DMS 273 (cell line): ENCODE data around the gene ZNF532.
"Not testable (repeated sequence)": the region's sequence is repeated elsewhere in the genome, so short reads cannot be mapped to it uniquely, and the experiment has no call there.

ENCODE experiments used
- DNase-seq: peaks from one replicate; lab custom pipeline; 2025; ENCODE audit not compliant: unreplicated experiment; lab: John Stamatoyannopoulos, UW

Gene ZNF532

DNA sequence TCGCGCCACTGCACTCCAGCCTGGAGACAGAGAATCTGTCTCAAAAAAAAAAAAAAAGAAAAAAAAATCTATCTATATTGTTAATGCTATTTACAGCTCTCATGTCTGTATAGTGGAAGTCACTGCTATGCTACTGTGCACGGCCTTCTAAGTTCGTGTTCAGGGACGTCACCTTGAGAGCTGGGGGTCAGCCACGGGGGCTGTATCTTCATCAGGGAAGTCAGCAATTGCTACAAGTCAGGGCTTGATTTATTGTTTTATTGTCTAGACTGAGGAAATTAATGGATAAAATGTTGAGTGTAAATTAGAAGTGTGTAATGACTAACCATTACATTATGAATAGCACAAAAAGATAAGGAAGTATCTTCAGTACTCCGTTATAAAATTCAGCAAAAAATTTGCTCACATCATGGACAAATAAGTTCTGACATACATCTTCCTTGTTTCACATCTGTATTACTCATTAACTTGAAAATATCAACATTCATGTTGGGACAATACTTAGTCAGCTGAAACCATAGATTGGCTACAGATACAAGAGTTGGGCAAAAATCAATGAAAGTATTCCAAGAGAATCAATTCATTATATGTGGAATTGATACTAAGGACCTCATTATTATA, 138.4 kb downstream of the ZNF532 start:
- no peak for DNase-seq

- peak; percentile 18 for DNase-seq
These were observed 140.6 kb downstream of the ZNF532 start for GRCh38 chr18:59005262-59005661.

DNA sequence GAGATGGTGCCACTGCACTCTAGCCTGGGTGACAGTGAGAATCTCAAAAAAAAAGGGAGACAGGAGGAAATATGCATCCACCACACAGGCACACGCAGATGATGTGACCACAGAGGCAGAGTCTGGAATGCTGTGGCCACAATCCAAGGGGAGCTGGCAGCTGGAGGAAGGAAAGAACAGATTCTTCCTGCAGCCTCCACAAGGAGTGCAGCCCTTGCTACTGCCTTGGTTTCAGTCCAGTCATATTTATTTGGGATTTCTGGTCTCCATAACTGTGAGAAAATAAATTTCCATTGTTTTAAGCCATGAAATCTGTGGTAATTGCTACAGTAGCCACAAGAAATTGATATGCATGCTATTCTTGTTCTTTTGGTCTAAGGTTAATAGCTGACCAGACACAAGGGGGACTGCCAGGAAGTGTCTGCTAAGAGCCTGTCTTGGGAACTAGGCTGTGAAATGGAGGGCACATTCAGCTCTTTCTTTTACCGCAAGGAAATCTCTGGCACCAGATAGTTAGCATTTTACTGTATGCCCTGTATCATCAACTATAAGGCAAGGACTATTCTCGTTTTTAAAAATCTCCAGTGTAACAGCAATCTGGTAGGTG, 141.9 kb downstream of the ZNF532 start:
- no peak for DNase-seq

DNA sequence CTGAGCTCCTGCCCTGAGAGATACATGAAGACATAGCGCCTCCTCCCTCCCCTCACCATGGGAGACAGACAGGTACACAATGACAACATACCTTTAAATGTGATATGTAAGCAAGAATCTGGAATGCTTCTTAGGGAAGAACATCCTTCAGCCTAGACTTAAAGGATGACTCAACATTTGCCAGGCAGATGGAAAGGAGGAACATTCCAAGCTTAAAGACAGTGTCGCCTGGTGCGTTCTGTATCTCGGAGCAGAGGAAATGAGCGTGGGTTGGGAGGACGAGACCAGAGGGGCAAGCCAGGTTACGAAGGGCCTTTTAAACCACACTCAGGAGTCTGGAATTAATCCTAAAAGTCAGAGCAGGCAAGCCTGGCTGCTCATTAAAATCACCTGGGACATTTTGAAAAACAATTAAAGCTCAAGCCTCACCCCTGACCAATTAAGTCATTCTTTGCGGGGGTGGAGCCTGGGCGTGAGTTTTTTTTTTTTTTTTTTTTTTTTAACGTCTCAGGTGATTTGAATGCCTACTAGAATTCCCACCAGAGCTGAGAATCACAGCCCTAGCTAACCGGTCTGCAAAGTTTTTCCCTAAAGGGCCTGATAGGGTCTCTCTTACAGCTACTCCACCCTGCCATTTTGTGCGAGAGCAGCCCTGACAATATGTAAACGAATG, 143.8 kb downstream of the ZNF532 start:
- no peak for DNase-seq

GRCh38 chr18:59009846-59010245, 145.2 kb downstream of the ZNF532 start:
- DNase-seq, result no peak

- no peak for DNase-seq
These were observed 146.6 kb downstream of the ZNF532 start for GRCh38 chr18:59011289-59011688.

GRCh38 chr18:59011786-59012185, 147.1 kb downstream of the ZNF532 start:
- DNase-seq, result no peak

GRCh38 chr18:59012815-59013705, 148.4 kb downstream of the ZNF532 start:
- DNase-seq, result no peak

DNA sequence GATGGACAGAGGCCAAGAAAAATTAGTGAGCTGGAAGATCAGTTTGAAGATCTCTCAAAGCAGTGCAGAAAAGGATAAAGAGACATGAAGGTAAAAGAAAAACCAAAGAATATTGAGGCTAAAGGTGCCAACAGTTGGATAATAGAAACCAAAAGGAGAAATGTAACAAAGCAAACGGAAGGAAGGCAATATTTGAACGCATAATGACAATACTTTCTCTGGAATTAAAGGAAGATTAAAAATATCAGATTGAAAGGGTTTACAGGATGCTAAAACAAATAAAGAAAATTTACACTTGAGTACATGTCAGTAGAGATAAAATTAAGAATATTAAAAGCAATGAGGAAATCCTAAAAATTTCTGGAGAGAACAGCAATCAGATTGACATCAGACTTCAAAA, 149.1 kb downstream of the ZNF532 start:
- DNase-seq, result no peak

- peak; percentile 18 for DNase-seq
These were observed 151.0 kb downstream of the ZNF532 start for GRCh38 chr18:59015531-59016152.

DNA sequence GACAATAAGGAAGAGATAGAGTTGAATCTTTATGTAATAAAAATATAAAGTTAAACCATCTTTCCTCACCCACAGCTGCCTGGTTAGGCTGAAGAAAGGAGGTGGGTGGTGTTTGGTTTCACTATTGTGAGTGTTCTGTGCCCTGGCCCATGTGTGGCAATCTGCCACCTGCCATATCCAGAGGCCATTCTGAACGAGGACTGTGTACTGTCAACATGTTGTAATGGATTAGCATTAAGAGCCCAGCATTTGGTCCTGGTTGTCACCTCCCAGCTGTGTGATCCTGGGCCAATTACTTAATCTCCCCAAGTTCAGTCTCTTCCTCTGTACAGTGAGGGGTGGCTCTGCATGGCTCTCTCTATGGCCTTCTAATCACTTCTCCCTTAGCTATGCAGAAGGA, 156.8 kb downstream of the ZNF532 start:
- DNase-seq, result peak; percentile 73

GRCh38 chr18:59022167-59022945, 157.7 kb downstream of the ZNF532 start:
- peak; percentile 89 for DNase-seq

GRCh38 chr18:59024829-59025228, 160.2 kb downstream of the ZNF532 start:
- no peak for DNase-seq

DNA sequence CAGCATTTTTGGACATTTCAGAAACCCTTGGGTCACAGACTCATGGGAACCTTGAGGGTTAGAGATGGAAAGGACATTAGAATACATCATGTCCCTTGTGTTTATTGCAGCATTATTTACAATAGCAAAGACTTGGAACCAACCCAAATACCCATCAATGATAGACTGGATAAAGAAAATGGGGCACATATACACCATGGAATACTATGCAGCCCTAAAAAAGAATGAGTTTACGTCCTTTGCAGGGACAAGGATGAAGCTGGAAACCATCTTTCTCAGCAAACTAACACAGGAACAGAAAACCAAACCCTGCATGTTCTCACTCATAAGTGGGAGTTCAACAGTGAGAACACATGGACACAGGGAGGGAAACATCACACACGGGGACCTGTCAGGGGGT, 160.9 kb downstream of the ZNF532 start:
- DNase-seq, result not testable (repeated sequence)

- DNase-seq, result no peak
These were observed 161.7 kb downstream of the ZNF532 start for GRCh38 chr18:59026364-59026763.

DNA sequence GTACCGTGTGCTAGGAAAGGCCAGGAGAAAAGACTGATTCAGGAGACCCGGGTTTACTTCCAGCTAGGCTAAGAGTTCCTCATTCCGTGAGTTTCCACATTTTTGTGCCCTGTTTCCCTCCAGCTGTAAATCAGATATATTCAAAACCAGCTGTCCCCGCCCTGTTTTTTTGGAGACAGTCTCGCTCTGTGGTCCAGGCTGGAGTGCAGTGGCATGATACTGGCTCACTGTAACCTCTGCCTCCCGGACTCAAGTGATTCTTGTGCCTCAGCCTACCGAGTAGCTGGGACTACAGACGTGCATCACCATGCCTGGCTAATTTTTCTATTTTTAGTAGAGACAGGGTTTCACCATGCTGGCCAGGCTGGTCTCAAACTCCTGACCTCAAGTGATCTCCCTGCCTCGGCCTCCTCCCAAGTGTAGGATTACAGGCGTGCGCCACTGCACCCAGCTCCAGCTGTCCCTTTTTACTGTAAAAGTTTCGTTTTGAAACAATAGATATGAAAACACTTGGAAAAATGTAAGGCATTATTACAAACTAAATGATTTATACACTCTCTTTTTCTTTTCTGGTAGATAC, 162.2 kb downstream of the ZNF532 start:
- no peak for DNase-seq

DNA sequence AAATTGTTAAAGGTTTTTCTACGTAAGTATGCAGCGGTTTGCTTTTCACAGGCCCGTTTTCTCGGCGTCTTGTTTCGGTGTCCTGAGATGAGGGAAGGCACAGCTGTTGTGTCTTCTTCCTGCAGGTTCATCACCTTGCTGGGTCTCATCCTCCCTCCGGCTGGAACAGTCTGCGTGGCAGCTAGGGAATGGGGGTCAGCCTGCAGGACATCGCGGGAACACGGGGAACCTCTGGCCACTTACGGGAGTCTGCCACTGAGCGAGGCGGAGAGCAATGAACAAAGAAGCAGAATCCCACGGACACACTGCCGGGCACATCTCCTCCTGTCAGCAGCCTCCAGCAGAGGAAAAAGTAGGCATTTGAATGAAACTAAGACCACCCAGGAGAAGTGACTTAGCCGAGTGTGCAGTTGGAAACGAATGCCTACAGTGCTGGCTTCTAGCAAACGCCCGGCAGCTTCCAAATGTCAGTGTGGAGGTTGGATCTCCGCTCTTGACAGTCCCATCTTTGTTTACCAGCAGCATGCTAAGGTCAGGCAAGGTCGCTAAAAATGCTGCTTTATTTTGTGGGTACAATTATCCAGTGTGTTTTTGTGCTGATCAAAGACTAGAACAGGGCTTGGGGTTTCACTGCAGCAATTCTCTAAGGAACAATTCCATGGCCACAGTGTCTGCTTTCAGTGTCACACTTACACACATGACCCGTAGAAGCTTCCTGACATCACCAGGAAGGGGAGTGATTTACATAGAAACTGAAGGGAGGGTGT, 165.2 kb downstream of the ZNF532 start:
- no peak for DNase-seq

DNA sequence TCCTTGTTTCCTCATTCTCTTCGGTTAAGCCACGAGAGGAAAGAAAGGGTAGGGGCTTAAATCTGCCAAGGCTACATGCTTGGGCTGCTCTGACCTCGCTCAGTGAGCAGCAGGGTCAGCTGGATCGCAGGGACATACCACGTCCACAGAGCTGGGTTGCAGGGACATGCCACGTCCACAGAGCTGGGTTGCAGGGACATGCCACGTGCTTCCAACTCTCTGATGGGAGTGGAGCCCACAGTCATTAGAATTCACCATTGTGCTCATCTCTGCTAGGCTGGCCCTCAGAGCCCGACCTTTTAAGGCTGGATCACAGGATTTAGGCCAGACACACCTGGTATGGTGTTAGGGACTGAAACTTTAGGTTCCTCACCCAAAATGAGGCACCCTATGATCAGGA, 167.6 kb downstream of the ZNF532 start:
- no peak for DNase-seq

DNA sequence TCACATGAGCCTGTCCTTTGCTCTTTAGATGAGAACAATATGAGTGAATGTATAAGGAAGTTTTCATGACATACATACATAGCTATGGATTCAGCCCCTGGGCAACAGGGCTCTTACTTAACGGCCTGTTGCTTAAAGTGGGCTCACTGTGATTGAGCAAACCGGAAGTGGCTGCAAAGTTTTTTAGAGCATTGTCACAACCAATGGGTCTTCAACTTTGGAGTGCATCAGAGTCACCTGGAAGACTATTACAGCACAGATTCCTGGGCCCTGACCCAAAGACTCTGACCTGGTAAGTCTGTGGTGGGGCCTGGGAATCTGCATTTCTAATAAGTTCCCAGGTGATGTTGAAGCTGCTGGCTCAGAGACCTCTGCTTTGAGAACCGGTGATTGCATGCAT, 168.7 kb downstream of the ZNF532 start:
- DNase-seq, result no peak
